ENCODE results near the gene TFCP2L1.
A peak's percentile ranks its signal among the peaks of the same experiment; 100 is the strongest.

- TF ChIP-seq CTCF (IDR thresholded peaks at IDR 0.05; ENCODE audit: insufficient read depth, low read length) (no peak), SPI1 (IDR thresholded peaks at IDR 0.05; ENCODE audit: borderline replicate concordance, low read depth) (peak; percentile 79), POLR2AphosphoS5 (IDR thresholded peaks at IDR 0.05; ENCODE audit: low read depth) (no peak), GABPA (IDR thresholded peaks at IDR 0.05; ENCODE audit: low read depth) (no peak)
- TF ChIP-seq, protein P1, sequence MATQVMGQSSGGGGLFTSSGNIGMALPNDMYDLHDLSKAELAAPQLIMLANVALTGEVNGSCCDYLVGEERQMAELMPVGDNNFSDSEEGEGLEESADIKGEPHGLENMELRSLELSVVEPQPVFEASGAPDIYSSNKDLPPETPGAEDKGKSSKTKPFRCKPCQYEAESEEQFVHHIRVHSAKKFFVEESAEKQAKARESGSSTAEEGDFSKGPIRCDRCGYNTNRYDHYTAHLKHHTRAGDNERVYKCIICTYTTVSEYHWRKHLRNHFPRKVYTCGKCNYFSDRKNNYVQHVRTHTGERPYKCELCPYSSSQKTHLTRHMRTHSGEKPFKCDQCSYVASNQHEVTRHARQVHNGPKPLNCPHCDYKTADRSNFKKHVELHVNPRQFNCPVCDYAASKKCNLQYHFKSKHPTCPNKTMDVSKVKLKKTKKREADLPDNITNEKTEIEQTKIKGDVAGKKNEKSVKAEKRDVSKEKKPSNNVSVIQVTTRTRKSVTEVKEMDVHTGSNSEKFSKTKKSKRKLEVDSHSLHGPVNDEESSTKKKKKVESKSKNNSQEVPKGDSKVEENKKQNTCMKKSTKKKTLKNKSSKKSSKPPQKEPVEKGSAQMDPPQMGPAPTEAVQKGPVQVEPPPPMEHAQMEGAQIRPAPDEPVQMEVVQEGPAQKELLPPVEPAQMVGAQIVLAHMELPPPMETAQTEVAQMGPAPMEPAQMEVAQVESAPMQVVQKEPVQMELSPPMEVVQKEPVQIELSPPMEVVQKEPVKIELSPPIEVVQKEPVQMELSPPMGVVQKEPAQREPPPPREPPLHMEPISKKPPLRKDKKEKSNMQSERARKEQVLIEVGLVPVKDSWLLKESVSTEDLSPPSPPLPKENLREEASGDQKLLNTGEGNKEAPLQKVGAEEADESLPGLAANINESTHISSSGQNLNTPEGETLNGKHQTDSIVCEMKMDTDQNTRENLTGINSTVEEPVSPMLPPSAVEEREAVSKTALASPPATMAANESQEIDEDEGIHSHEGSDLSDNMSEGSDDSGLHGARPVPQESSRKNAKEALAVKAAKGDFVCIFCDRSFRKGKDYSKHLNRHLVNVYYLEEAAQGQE (IDR thresholded peaks at IDR 0.05; ENCODE audit: insufficient replicate concordance, low read depth) = no peak
These were observed 87.5 kb downstream of the TFCP2L1 start for GRCh38 chr2:121197369-121198091.
